RPMI7951 (cell line): Measurements from ENCODE around the gene EHBP1L1. TPM values are rescaled to one million over a fixed set of nuclear protein-coding genes. Genes with fewer than 3 reads are reported as not detected.
A peak's percentile ranks its signal among the peaks of the same experiment; 100 is the strongest.

Source experiments
- DNase-seq: peaks from one replicate; pipeline ENCODE4 v3.0.0-alpha.2; 2012; ENCODE audit warnings: low read depth
- total RNA-seq: library from RNA; depleted of rRNA; stranded (reverse); fragments of >200 nt; shearing (Covaris generic); gene quantifications from 2 replicates; pipeline ENCODE4 v1.2.3, GENCODE V29; 2014

EHBP1L1 gene
- total RNA-seq, 1 experiment from 2014 or later = 22.8 TPM

DNA sequence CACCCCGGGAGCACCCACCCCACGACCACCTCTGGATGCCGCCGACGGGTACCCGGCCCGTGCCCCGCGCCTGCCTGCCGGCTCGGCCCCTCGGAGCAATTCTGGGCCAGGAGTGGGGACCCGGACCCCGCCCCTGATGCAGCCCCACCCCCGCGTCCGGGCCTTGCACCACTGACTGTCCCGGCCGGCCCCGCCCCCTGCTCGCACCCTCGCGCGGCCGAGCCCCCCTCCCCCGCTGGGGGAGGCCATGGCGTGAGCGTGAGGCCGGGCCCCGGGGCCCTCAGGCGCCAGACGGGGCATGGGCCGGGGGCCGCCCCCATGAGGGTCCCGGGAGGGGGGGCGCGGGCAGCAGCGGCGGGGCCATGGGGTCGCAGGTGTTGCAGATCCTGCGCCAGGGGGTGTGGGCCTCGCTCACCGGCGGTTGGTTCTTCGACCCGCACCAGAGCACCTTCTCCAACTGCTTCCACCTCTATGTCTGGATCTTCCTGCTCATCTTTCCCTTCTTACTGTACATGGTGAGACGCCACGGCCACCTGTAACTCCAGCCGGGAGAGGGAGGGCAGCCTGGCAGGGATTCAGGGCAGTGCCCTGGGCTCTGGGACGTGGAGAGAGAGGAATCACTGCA lies 40.2 kb downstream of the EHBP1L1 start:
- DNase-seq = no peak

DNA sequence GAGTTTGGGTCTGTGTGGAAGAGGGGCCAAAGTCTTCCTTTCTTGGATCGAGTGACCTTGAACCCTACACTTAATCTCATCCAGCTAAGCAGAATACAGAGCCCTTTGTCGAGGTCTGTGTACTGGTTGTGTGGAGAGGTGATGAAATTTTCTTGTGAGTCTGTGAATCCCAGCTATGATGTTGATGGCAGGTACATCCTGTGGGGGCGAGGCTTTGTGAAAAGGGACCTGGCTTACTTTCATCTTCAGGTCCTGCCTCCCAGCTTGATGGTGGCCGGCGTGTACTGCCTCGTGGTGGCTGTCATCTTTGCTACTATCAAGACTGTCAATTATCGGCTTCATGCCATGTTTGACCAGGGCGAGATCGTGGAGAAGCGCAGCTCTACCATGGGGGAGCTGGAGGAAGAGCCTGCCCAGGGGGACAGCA lies 40.7 kb downstream of the EHBP1L1 start:
- DNase-seq = no peak

DNA sequence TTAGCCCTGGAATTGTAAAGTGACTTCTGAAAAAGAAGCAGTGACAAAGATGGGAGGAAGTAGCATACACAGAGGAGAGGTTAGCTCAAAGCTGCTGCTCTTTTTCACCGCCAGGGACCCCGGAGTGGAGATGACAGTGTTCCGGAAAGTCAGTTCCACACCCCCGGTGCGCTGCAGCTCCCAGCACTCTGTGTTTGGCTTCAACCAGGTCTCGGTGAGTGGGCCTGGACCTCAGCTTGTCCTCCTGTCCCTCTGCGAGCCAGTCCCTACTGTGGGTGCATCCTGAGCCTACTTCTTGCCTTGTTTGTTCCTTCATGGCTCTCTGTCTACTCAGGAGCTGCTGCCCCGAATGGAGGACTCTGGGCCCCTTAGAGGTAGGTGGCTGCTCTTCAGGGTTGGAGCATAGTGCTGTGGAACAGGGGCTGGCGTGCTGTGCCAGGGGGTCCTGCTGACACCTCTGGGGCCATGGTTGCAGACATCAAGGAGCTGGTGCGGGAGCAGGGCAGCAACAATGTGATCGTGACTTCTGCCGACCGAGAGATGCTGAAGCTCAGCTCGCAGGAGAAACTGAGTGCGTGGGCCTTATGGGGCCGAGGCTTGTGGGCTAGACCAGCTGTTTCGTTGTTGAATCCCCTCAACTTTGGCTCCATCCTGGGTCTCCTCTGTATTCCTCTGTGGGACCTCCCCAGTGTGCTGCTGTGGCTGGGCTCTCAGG lies 41.4 kb downstream of the EHBP1L1 start:
- DNase-seq = no peak

DNA sequence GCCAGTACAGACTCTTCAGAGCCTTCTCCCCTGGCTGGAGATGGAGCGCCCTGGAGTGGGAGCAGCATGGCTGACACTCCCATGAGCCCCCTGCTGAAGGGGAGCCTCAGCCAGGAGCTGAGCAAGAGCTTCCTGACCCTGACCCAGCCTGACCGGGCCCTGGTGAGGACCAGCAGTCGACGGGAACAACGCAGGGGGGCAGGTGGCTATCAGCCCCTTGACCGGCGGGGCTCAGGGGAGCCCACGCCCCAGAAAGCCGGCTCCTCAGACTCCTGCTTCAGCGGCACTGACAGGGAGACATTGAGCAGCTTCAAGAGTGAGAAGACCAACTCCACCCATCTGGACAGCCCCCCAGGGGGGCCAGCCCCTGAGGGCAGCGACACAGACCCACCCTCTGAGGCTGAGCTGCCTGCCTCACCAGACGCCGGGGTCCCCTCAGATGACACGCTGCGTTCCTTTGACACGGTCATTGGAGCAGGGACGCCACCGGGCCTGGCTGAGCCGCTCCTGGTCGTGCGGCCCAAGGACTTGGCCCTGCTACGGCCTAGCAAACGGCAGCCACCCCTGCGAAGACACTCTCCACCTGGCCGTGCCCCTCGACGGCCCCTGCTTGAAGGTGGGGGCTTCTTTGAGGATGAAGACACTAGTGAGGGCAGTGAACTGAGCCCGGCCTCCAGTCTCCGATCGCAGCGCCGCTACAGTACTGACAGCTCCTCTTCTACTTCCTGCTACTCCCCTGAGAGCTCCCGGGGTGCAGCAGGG lies 42.3 kb downstream of the EHBP1L1 start:
- DNase-seq = no peak

DNA sequence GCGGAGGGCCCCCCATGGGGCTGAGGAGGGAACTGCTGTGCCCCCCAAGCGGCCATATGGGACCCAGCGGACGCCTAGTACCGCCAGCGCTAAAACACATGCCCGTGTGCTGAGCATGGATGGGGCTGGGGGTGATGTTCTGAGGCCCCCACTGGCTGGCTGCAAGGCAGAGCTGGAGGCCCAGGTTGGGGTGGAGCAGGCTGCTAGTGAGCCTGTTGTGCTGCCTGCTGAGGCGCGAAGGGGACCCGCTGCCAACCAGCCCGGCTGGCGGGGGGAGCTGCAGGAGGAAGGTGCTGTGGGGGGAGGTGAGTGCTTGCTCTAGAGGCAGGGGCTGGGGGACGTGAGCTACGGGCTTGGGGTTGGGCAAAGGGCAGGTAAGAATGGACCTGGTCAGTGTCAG lies 42.9 kb downstream of the EHBP1L1 start:
- DNase-seq = no peak

DNA sequence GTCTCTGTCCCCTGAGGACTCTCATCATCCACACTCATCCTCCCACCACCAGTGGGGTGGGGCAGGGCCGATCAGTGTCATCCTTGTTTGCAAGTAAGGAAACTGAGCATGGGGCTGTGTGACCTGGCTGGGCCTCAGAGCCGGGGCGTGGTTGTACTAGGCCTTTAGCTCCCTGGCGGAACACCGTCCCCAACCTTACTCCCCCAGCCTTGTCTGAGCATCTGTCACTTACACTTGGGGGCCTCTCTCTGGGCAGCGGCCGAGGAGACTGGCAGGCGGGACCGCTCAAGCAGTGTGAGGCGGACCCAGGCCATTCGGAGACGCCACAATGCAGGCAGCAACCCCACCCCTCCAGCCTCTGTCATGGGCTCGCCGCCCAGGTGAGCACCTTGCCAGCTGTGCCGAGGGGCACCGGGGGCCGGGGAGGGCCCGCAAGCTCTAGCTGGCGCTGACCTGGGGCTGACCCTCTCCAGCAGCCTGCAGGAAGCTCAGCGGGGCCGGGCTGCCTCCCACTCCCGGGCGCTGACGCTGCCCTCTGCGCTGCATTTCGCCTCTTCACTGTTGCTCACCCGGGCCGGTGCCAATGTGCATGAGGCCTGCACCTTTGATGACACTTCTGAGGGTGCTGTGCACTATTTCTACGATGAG lies 43.6 kb downstream of the EHBP1L1 start:
- DNase-seq = no peak

DNA sequence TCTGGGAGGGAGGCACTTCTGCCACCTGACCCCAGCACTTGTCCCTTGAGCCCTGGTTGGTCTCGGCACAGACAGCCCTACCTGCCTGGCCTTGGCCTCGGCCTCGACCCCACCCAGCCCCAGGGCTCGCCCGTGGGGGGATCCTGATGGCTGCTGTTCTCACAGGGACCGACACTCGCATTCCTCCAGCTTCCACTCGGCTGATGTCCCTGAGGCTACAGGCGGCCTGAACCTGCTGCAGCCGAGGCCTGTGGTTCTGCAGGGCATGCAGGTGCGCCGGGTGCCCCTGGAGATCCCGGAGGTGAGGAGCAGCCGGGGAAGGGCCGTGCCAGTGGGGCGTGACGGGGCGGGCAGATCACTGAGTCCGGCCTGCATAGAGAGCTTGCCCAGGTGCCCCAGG lies 44.8 kb downstream of the EHBP1L1 start:
- no peak for DNase-seq

DNA sequence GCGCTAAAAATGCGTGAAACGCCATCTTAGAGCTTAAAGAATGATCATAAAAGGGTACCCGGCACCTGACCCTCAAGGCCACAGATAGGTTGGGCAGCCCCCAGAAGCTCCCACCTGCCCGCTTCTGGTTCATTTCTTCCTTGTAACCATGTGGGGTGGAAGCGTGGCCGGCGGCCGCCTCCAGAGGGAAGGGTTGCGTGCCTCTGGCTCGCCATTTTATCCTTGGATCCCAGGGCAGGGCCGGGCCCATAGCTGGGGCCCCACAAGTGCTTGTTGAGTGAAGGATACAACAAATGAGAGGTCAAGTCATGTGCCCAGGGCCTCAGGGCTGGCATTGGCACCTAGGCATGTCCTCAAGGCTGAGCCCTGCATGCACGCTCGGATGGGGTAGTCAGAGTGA lies 45.6 kb downstream of the EHBP1L1 start:
- DNase-seq = no peak

DNA sequence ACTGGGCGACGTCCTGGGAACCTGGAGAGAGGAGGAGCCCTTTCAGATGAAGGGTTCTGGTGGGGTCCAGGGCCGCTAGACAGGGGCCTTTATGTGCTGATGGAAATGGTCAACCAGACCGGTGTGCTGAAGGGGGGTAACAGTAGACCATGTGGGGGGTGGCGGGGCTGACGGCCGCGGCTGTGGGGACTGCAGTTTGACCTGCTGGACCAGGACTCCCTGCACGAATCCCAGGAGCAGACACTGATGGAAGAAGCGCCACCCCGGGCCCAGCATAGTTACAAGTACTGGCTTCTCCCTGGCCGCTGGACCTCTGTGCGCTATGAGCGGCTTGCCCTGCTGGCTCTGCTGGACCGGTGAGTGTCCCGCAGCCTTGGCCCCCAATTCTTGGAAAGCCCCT lies 46.2 kb downstream of the EHBP1L1 start:
- no peak for DNase-seq

DNA sequence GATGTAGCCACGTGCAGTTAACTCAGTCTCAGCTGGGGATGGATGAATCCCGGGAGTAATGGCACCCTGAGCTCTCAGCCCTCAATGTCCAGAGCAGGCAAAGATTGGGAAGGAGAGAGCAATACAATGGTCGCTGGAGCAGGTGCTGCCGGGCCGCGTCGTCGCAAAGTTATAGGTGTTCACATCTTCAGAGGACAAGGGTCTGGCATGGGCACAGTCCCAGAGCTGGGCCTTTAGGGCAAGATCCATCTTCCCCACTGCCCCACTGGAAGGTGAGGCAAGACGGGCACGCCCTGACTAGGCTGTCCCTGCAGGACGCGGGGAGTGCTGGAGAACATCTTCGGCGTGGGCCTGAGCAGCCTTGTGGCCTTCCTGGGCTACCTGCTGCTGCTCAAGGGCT lies 47.3 kb downstream of the EHBP1L1 start:
- no peak for DNase-seq

DNA sequence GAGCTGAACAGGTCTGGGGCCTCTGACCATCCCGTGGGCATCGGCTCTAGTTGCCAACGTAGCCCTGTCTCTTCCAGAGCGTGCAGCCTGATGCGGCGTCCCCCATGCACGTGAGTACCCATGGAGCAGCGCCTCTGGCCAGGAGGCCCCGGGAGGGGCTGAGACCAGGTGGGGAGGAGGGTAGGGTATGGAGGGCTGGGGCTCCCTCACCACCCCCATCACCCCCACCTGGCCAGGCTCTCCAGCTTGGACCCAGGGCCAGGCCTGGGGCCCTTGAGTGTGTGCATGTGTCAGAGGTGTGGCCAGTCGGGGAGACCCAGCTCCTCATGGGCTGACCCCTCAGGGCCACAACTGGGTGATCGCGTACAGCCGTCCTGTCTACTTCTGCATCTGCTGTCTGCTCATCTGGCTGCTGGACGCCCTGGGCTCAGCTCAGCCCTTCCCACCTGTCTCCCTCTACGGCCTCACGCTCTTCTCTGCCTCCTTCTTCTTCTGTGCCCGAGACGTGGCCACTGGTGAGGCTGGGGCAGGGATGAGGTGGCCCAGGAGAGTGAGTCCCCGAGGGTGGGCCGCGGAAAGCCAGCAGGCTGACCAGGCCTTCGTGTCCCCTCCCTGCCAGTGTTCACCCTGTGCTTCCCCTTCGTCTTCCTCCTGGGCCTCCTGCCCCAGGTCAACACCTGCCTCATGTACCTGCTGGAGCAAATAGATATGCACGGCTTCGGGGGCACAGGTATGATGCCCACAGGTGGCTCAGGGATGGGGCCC lies 48.2 kb downstream of the EHBP1L1 start:
- no peak for DNase-seq

DNA sequence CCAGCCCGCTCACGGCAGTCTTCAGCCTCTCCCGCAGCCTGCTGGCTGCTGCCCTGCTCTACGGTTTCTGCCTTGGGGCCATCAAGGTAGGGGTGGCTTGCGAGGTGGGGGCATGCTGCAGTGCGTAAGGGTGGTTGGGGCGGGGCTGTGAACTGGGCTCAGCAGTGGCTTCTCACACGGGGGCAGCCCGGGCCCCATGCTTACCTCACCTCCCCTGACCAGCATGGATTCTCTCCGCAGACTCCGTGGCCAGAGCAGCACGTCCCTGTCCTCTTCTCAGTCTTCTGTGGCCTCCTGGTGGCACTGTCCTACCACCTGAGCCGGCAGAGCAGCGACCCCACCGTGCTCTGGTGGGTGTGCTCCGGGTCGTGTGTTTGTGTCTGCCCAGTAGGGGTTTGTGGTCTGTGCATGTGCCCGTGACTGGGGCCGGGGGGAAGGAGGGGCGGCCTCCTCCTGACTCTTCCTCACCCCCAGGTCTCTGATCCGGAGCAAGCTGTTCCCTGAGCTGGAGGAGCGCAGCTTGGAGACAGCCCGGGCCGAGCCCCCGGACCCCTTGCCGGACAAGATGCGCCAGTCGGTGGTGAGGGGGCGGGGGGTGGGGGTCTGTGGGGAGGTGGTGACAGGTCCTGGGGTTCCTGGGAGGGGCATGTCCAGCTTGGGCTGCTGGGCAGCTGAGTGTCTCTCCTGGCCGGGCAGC lies 49.2 kb downstream of the EHBP1L1 start:
- DNase-seq = no peak

DNA sequence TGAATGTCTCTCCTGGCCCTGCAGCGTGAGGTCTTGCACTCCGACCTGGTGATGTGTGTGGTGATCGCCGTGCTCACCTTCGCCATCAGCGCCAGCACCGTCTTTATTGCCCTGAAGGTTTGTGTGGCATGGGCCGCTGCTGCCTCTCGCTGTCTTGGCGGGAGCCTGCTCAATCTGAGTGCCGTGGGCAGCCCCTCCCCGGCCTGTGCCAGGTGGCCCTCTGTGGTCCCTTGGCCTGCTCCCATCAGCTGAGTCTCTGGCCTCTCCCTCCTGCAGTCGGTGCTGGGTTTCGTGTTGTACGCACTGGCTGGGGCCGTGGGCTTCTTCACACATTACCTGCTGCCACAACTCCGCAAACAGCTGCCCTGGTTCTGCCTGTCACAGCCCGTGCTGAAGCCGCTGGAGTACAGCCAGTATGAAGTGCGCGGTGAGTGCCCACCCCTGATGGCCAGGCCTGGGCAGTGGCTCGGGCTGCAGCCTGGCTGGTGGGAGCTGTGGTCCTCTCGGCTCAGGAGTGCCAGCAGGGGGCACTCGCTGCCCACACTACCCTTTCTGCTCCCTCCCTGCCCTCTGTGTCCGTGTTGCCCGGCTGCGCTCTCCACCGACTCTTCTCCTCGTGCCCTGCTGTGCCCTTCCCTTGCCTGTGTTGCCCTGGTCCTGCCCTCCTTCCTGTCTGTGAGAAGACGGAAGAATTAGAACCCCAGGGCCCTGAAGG lies 49.9 kb downstream of the EHBP1L1 start:
- DNase-seq = peak; percentile 18

DNA sequence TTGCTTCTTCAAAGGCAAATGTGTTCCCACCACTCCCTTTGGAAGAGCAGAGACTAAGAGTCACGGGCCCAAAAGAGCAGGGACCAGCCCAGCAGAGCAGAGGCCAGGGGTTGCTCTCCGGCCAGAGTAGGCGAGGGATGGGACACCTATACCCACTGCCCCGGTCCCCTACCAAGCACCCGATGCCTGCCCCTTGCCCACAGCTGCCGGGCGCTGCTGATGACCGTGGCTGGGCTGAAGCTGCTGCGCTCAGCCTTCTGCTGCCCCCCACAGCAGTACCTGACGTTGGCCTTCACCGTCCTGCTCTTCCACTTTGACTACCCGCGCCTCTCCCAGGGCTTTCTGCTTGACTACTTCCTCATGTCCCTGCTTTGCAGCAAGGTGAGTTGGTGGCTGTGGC lies 51.3 kb downstream of the EHBP1L1 start:
- no peak for DNase-seq

DNA sequence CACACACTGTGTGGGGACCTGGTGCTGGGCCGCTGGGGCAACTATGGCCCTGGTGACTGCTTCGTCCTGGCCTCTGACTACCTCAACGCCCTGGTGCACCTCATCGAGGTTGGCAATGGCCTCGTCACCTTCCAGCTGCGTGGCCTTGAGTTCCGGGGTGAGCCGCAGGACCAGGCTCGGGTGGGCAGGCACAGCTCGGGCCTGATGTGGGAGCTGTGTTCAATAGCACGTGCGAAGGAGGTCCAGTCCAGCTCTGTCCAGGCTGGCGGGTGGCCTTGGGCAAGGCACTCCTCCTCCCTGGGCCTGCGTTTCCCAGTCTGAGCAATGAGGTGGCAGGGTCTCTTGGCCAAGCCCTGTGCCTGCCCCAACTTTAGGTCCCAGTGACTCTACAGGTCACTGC lies 53.7 kb downstream of the EHBP1L1 start:
- no peak for DNase-seq

DNA sequence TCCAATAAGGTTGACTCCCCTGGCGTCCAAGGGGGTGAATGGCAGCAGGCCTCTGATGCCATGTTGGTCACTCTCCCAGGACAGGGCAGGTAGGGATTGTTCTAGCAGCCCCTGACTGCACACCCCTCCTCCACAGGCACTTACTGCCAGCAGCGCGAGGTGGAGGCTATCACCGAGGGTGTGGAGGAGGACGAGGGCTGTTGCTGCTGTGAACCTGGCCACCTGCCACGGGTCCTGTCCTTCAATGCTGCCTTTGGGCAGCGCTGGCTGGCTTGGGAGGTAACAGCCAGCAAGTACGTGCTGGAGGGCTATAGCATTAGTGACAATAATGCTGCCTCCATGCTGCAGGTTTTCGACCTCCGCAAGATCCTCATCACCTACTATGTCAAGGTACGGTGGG lies 54.4 kb downstream of the EHBP1L1 start:
- DNase-seq = no peak

DNA sequence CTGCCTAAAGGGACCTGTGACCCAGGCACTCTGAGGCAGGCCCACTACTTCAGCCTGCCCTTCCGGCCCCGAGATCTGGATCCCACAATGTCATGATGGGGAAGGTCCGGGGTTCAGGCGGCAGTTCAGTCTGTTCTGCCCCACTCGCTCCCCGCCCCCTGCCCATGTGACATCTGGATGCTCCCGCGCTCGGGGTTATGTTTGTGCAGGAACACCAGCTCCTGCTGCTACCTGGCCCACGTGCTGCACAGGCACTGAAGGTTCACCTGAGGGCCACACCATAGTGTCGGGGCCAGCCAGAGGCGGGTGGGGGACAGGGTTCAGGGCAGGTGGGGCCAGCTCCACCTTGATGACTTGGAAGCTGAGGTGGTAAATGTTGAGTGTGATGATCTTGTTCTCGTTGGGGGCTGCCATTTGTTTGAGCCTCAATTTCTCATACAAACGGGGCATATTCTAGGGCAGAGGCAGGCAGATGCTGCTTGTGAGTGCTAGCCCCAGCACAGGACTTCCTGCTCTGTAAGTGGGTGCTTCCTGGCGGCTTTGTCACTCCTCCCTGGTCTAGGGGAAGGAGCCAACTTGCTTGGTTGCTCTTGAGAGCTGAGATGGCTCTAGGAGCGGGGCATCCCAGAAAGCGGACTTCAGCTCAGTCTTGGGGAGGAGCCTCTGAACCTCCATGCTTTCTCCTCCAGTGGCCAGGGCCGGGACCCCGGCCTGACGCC lies 57.7 kb downstream of the EHBP1L1 start:
- no peak for DNase-seq

DNA sequence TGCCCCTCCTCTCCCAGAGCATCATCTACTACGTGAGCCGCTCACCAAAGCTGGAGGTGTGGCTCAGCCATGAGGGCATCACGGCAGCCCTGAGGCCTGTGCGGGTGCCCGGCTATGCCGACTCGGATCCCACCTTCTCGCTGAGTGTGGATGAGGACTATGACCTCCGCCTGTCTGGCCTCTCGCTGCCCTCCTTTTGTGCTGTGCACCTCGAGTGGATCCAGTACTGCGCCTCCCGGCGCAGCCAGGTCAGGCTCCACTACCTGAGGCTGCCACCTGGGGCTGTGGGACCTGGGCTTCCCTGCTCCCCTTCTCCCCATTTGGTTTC lies 58.2 kb downstream of the EHBP1L1 start:
- no peak for DNase-seq

DNA sequence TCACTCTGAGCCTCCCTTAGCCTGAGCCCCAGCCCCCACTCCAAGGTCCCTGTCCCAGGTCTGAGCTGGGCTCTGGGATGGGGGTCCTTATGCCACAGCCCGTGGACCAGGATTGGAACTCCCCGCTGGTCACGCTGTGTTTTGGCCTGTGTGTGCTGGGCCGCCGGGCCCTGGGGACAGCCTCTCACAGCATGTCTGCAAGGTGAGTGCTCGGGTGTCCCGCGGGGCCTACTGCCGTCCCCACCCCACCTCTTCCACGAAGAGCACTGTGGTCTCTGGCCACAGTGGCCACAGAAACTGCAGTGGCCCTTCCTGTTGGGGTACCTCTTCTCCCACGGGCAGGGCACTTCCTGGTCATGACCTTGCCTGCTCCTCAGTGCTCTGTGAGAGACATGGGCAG lies 58.6 kb downstream of the EHBP1L1 start:
- no peak for DNase-seq
